SK-N-SH (cell line): Measurements from ENCODE around the gene PLA2G4B. TPM values are rescaled to one million over a fixed set of nuclear protein-coding genes. Genes with fewer than 3 reads are reported as not detected.

Experiments used
- CTCF ChIA-PET: fragments of 300-600, 350-600 bp; formaldehyde crosslinking; extraction: SDS; loops from one replicate; lab custom pipeline; 2021; lab: Yijun Ruan, JAX
- POLR2A ChIA-PET: fragments of 350-600 bp; sonication (Branson Sonifier 250); formaldehyde crosslinking; extraction: SDS; loops from one replicate; lab custom pipeline; 2020; ENCODE audit warnings: antibody characterized with exemption, inconsistent platforms; lab: Yijun Ruan, JAX
- DNase-seq: peaks from one replicate; pipeline ENCODE4 v3.0.0; 2012
- H2AFZ ChIP-seq: fragments of 200-600 bp; sonication (generic); 2 replicates; pipeline ENCODE4 v1.8.1; 2016; ENCODE audit warnings: antibody characterized with exemption, mild to moderate bottlenecking, low read depth
- H3F3A ChIP-seq: fragments of 200-600 bp; sonication (generic); replicated peaks from 2 replicates; pipeline ENCODE3; 2016; ENCODE audit warnings: antibody characterized with exemption, mild to moderate bottlenecking; ENCODE audit not compliant: insufficient read depth
- H3K27ac ChIP-seq, 2 experiments: fragments of 200-500 bp in 1 of 2; fragments of 200-600 bp in 1 of 2; sonication (Bioruptor generic) in 1 of 2; sonication (generic), shearing (Covaris generic) in 1 of 2; 2 replicates each; pipeline versions ENCODE4 v1.5.1 to v1.6.1; 2014 to 2016; ENCODE audit warnings: low read depth in 2 of 2, inconsistent platforms in 1 of 2, low read length in 1 of 2, mild to moderate bottlenecking in 1 of 2, mixed read lengths in 1 of 2
- H3K27me3 ChIP-seq: fragments of 200-600 bp; sonication (generic), shearing (Covaris generic); 2 replicates; pipeline ENCODE4 v1.6.1; 2016; ENCODE audit warnings: mixed run types; ENCODE audit not compliant: insufficient read depth
- H3K36me3 ChIP-seq, 2 experiments: fragments of 200-500 bp in 1 of 2; fragments of 200-600 bp in 1 of 2; sonication (Bioruptor generic) in 1 of 2; sonication (generic) in 1 of 2; replicated peaks in 1 of 2; 2 replicates each; pipeline versions ENCODE3 to v1.5.1; 2014 to 2016; ENCODE audit warnings: low read length in 1 of 2, mild to moderate bottlenecking in 1 of 2; ENCODE audit not compliant: insufficient read depth in 2 of 2, control insufficient read depth in 1 of 2
- H3K4me1 ChIP-seq, 2 experiments: fragments of 200-500 bp in 1 of 2; fragments of 200-600 bp in 1 of 2; sonication (Bioruptor generic) in 1 of 2; sonication (generic), shearing (Covaris generic) in 1 of 2; 2 replicates each; pipeline versions ENCODE4 v1.5.1 to v1.6.1; 2014 to 2016; ENCODE audit warnings: low read depth in 1 of 2, low read length in 1 of 2, mixed run types in 1 of 2; ENCODE audit not compliant: insufficient read depth in 2 of 2, control insufficient read depth in 1 of 2
- H3K4me2 ChIP-seq: fragments of 200-600 bp; sonication (generic), shearing (Covaris generic); 2 replicates; pipeline ENCODE4 v1.6.1; 2017; ENCODE audit warnings: mixed run types
- H3K4me3 ChIP-seq, 2 experiments: fragments of 200-500 bp in 1 of 2; fragments of 200-600 bp in 1 of 2; sonication (Bioruptor generic) in 1 of 2; sonication (generic), shearing (Covaris generic) in 1 of 2; 2 replicates each; pipeline versions ENCODE4 v1.5.1 to v1.8.1; 2014 to 2016; ENCODE audit warnings: low read depth in 2 of 2, inconsistent platforms in 1 of 2, low read length in 1 of 2, mild to moderate bottlenecking in 1 of 2, mixed read lengths in 1 of 2, moderate library complexity in 1 of 2
- H3K79me2 ChIP-seq: fragments of 200-600 bp; sonication (generic); 2 replicates; pipeline ENCODE4 v1.8.1; 2017; ENCODE audit warnings: mild to moderate bottlenecking; ENCODE audit not compliant: insufficient read depth
- H3K9ac ChIP-seq: fragments of 200-600 bp; sonication (generic); 2 replicates; pipeline ENCODE4 v1.6.1; 2017; ENCODE audit warnings: mixed run types
- H3K9me2 ChIP-seq: fragments of 200-600 bp; sonication (generic); 2 replicates; pipeline ENCODE4 v1.6.1; 2017; ENCODE audit warnings: mixed run types
- H3K9me3 ChIP-seq: fragments of 200-600 bp; sonication (generic); 2 replicates; pipeline ENCODE4 v1.6.1; 2017; ENCODE audit warnings: mixed run types, mild to moderate bottlenecking, moderate library complexity
- H4K20me1 ChIP-seq: fragments of 200-600 bp; sonication (generic); 2 replicates; pipeline ENCODE4 v1.6.1; 2017; ENCODE audit warnings: mild to moderate bottlenecking, mixed run types; ENCODE audit not compliant: insufficient read depth
- ELF1 ChIP-seq: IDR thresholded peaks from 2 replicates; pipeline ENCODE4 v1.4.0; 2012
- EP300 ChIP-seq, 2 experiments: IDR thresholded peaks; 2 replicates each; pipeline versions ENCODE4 v1.4.0 to v1.6.1; 2012; ENCODE audit warnings: borderline replicate concordance in 1 of 2, low read depth in 1 of 2, low read length in 1 of 2
- EZH2phosphoT487 ChIP-seq: fragments of 200-600 bp; sonication (generic); IDR thresholded peaks from 2 replicates; pipeline ENCODE4 v1.6.1; 2017; ENCODE audit warnings: low read depth, mixed run types, mild to moderate bottlenecking, antibody characterized with exemption, moderate library complexity, borderline replicate concordance
- FOXM1 ChIP-seq: IDR thresholded peaks from 2 replicates; pipeline ENCODE4 v1.4.0; 2012; ENCODE audit warnings: low read depth, mild to moderate bottlenecking
- GATA2 ChIP-seq: sonication (generic); formaldehyde crosslinking; IDR thresholded peaks from 2 replicates; pipeline ENCODE4 v1.5.0; 2020; ENCODE audit warnings: mild to moderate bottlenecking, missing genetic modification reagents
- PBX3 ChIP-seq: IDR thresholded peaks from 2 replicates; pipeline ENCODE4; 2012
- POLR2AphosphoS5 ChIP-seq: IDR thresholded peaks from 2 replicates; pipeline ENCODE4 v1.6.1; 2012; ENCODE audit warnings: low read depth, low read length
- RAD21 ChIP-seq: IDR thresholded peaks from 2 replicates; pipeline ENCODE4 v1.6.1; 2012; ENCODE audit warnings: mild to moderate bottlenecking, low read length
- RXRA ChIP-seq: IDR thresholded peaks from 2 replicates; pipeline ENCODE4 v1.4.0; 2012; ENCODE audit warnings: low read depth, mild to moderate bottlenecking, borderline replicate concordance
- SMC3 ChIP-seq: IDR thresholded peaks from 2 replicates; pipeline ENCODE4 v1.6.1; 2012; ENCODE audit warnings: low read depth, low read length, improper control_type of control experiment
- TEAD4 ChIP-seq: IDR thresholded peaks from 2 replicates; pipeline ENCODE4 v1.4.0; 2012; ENCODE audit warnings: mild to moderate bottlenecking, borderline replicate concordance; ENCODE audit not compliant: insufficient read depth
- USF1 ChIP-seq: IDR thresholded peaks from 2 replicates; pipeline ENCODE4 v1.4.0; 2012; ENCODE audit warnings: low read depth, borderline replicate concordance
- WGBS: methylation state at CpG from one replicate; pipeline ENCODE4 v1.1.6; 2017; ENCODE audit warnings: low lambda C conversion rate; 5-methylcytosine and 5-hydroxymethylcytosine counted together
- polyA plus RNA-seq, 3 experiments: library from polyadenylated mRNA; depleted of rRNA; stranded (reverse); fragments of >200 nt; gene quantifications; 2 replicates each; pipeline ENCODE4 v1.2.3, GENCODE V29; 2012
- TF ChIP-seq, protein P1 (sequence below): IDR thresholded peaks from 2 replicates; pipeline ENCODE4 v1.6.1; 2012; ENCODE audit warnings: mild to moderate bottlenecking, low read depth, low read length, moderate library complexity
- TF ChIP-seq, protein P2 (sequence below): IDR thresholded peaks from 2 replicates; pipeline ENCODE4 v1.4.0; 2012; ENCODE audit warnings: low read depth
- TF ChIP-seq, protein P3 (sequence below): fragments of 200-600 bp; sonication (generic); IDR thresholded peaks from 2 replicates; pipeline ENCODE4 v1.6.1; 2017; ENCODE audit warnings: antibody characterized with exemption, mild to moderate bottlenecking, moderate library complexity

The PLA2G4B gene
- polyA plus RNA-seq, 1 of the 3 experiments (the other 2 are of a cell fraction): 5.3 TPM

- CTCF ChIA-PET: interaction anchor here (1.2 to 1.3 kb wide), 2 partner anchors 13 to 35 kb away, joined by 3 read pairs; no protein-coding TSS in a partner anchor
- no peak for TF ChIP-seq USF1
- no peak for TF ChIP-seq TEAD4
- no peak for TF ChIP-seq SMC3
- TF ChIP-seq, protein P1, sequence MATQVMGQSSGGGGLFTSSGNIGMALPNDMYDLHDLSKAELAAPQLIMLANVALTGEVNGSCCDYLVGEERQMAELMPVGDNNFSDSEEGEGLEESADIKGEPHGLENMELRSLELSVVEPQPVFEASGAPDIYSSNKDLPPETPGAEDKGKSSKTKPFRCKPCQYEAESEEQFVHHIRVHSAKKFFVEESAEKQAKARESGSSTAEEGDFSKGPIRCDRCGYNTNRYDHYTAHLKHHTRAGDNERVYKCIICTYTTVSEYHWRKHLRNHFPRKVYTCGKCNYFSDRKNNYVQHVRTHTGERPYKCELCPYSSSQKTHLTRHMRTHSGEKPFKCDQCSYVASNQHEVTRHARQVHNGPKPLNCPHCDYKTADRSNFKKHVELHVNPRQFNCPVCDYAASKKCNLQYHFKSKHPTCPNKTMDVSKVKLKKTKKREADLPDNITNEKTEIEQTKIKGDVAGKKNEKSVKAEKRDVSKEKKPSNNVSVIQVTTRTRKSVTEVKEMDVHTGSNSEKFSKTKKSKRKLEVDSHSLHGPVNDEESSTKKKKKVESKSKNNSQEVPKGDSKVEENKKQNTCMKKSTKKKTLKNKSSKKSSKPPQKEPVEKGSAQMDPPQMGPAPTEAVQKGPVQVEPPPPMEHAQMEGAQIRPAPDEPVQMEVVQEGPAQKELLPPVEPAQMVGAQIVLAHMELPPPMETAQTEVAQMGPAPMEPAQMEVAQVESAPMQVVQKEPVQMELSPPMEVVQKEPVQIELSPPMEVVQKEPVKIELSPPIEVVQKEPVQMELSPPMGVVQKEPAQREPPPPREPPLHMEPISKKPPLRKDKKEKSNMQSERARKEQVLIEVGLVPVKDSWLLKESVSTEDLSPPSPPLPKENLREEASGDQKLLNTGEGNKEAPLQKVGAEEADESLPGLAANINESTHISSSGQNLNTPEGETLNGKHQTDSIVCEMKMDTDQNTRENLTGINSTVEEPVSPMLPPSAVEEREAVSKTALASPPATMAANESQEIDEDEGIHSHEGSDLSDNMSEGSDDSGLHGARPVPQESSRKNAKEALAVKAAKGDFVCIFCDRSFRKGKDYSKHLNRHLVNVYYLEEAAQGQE: no peak
- TF ChIP-seq, protein P2, sequence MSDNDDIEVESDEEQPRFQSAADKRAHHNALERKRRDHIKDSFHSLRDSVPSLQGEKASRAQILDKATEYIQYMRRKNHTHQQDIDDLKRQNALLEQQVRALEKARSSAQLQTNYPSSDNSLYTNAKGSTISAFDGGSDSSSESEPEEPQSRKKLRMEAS: no peak
- TF ChIP-seq RAD21: no peak
- TF ChIP-seq, protein P3, sequence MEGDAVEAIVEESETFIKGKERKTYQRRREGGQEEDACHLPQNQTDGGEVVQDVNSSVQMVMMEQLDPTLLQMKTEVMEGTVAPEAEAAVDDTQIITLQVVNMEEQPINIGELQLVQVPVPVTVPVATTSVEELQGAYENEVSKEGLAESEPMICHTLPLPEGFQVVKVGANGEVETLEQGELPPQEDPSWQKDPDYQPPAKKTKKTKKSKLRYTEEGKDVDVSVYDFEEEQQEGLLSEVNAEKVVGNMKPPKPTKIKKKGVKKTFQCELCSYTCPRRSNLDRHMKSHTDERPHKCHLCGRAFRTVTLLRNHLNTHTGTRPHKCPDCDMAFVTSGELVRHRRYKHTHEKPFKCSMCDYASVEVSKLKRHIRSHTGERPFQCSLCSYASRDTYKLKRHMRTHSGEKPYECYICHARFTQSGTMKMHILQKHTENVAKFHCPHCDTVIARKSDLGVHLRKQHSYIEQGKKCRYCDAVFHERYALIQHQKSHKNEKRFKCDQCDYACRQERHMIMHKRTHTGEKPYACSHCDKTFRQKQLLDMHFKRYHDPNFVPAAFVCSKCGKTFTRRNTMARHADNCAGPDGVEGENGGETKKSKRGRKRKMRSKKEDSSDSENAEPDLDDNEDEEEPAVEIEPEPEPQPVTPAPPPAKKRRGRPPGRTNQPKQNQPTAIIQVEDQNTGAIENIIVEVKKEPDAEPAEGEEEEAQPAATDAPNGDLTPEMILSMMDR: no peak
- TF ChIP-seq EZH2phosphoT487: no peak
- TF ChIP-seq ELF1: no peak
- no peak for TF ChIP-seq FOXM1
- no peak for TF ChIP-seq PBX3
- TF ChIP-seq POLR2AphosphoS5: no peak
- no peak for TF ChIP-seq RXRA
- TF ChIP-seq GATA2 (CRISPR knock-in tag): no peak
- TF ChIP-seq EP300 (IDR thresholded peaks at IDR 0.05; ENCODE audit: borderline replicate concordance in 1 of 2, low read depth in 1 of 2, low read length in 1 of 2): no peak
Measured at GRCh38 chr15:41847206-41847605, 8.6 kb downstream of the PLA2G4B start.

More at GRCh38 chr15:41847206-41847605, 8.6 kb downstream of the PLA2G4B start:
- Histone ChIP-seq H3K4me3 (no peak overlapping the region), H3K27ac (no peak overlapping the region), H3K4me2 (no peak overlapping the region), H3K27me3 (no peaks in the 10 kb centered on the region), H3K36me3 (peaks cover 0 to 12% of the 10 kb centered on the region in 2 experiments), H2AFZ (no peak overlapping the region), H3K9ac (no peak overlapping the region), H3K9me2 (no peaks in the 10 kb centered on the region), H4K20me1 (no peaks in the 10 kb centered on the region), H3K79me2 (no peaks in the 10 kb centered on the region), H3K9me3 (no peaks in the 10 kb centered on the region), H3F3A (no peaks in the 10 kb centered on the region), H3K4me1 (peaks cover 0 to 12% of the 10 kb centered on the region in 2 experiments; a peak in 1 of 4 replicates)
- DNase-seq: no peak
- WGBS: 86% methylated on average over 4 of the region's 14 CpGs
- POLR2A ChIA-PET: no interaction called here
